ENCODE data around the gene FOSL2.

- TF ChIP-seq IRF1 (CRISPR knock-in tag; IDR thresholded peaks at IDR 0.05) (no peak), HMGA2 (CRISPR knock-in tag; IDR thresholded peaks at IDR 0.05) (no peak), CTCF (IDR thresholded peaks at IDR 0.05) (no peak), GABPB1 (CRISPR knock-in tag; IDR thresholded peaks at IDR 0.05) (no peak), HMGXB4 (CRISPR knock-in tag; IDR thresholded peaks at IDR 0.05) (no peak)
Observed at GRCh38 chr2:28432362-28432761, 39.7 kb downstream of the FOSL2 start.
